GM19328 (cell line): Measurements from ENCODE around the gene RNF169.
A peak's percentile ranks its signal among the peaks of the same experiment; 100 is the strongest.

Experiments
- ATAC-seq: cut with Tn5 transposase; IDR thresholded peaks from one replicate; pipeline ENCODE4 v1.9.1; 2021; ENCODE audit warnings: mild to moderate bottlenecking, moderate library complexity; ENCODE audit not compliant: unreplicated experiment

The RNF169 gene

GRCh38 chr11:74748211-74749126 is at the start of gene RNF169:
TSS of gene RNF169 (plus strand) at chr11:74748849. CDS start at chr11:74748881, 32 bp downstream.
- ATAC-seq, result peak; percentile 98

- no peak for ATAC-seq
These were observed 48.8 kb upstream of the RNF169 start for GRCh38 chr11:74699615-74700396.

GRCh38 chr11:74701351-74701750 is 47.3 kb upstream of the RNF169 start:
- no peak for ATAC-seq

GRCh38 chr11:74702383-74703007 is 46.2 kb upstream of the RNF169 start:
- ATAC-seq, result no peak

- no peak for ATAC-seq
These were observed 45.4 kb upstream of the RNF169 start for GRCh38 chr11:74703211-74703610.

GRCh38 chr11:74707182-74707581 is 41.5 kb upstream of the RNF169 start:
- ATAC-seq, result no peak

- ATAC-seq, result no peak
These were observed 40.8 kb upstream of the RNF169 start for GRCh38 chr11:74707602-74708510.

GRCh38 chr11:74709175-74709574 is 39.5 kb upstream of the RNF169 start:
- ATAC-seq, result no peak

GRCh38 chr11:74710281-74710938 is 38.2 kb upstream of the RNF169 start:
- no peak for ATAC-seq

- ATAC-seq, result no peak
These were observed 35.0 kb upstream of the RNF169 start for GRCh38 chr11:74713686-74714085.

- ATAC-seq, result no peak
These were observed 33.7 kb upstream of the RNF169 start for GRCh38 chr11:74714904-74715303.

- ATAC-seq, result no peak
These were observed 31.3 kb upstream of the RNF169 start for GRCh38 chr11:74717221-74717969.

- no peak for ATAC-seq
These were observed 29.6 kb upstream of the RNF169 start for GRCh38 chr11:74719011-74719410.

GRCh38 chr11:74720596-74721478 is 27.8 kb upstream of the RNF169 start:
- no peak for ATAC-seq

GRCh38 chr11:74721479-74721835 is 27.2 kb upstream of the RNF169 start:
- ATAC-seq, result no peak

- no peak for ATAC-seq
These were observed 25.1 kb upstream of the RNF169 start for GRCh38 chr11:74723511-74723910.

GRCh38 chr11:74725701-74726100 is 22.9 kb upstream of the RNF169 start:
- ATAC-seq, result no peak

- ATAC-seq, result no peak
These were observed 22.0 kb upstream of the RNF169 start for GRCh38 chr11:74726547-74727182.
